ENCODE measurements around the gene DUSP1. TPM values are rescaled to one million over a fixed set of nuclear protein-coding genes. Genes with fewer than 3 reads are reported as not detected.
A peak's percentile ranks its signal among the peaks of the same experiment; 100 is the strongest.

Gene DUSP1
- total RNA-seq, 6 donors from 2014 or later, result 568 to 1,492 (median 904) TPM

DNA sequence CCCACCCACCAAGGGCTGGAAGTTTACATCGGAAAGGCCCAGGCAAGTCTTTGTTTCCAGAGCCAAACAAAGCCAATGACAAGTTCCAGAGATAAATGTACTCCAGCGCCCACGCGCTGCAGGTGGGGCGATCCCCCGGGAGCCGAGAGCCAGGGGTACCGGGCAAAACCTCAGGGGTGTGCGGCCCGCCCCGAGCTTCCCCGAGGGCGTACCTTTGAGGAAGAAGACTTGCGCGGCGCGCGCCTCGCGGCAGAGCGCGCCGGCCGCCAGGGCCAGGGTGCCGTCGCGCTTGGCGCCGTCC is 671 bp downstream of the DUSP1 start:
- Histone ChIP-seq H3K27ac (peak overlapping the region; percentile 99 to 100 (median 99)), H3K9me3 (no peaks in the 10 kb centered on the region), H3K36me3 (peaks cover 20 to 36% (median 26%) of the 10 kb centered on the region in 4 donors), H3K4me1 (peaks cover 37 to 64% (median 43%) of the 10 kb centered on the region in 4 donors), H3K27me3 (no peaks in the 10 kb centered on the region), H3K4me3 (peak overlapping the region; percentile 62 to 78 (median 70))
- TF ChIP-seq CTCF (IDR thresholded peaks at IDR 0.05) (no peak), POLR2AphosphoS5 (IDR thresholded peaks at IDR 0.05) (no peak), EP300 (IDR thresholded peaks at IDR 0.05) (no peak), POLR2A (IDR thresholded peaks at IDR 0.05) (no peak)
- WGBS, 2 donors, result 0 to 1% methylated on average over 1 to 15 of the region's 29 CpGs
- DNase-seq (no peak), ATAC-seq (ENCODE audit: low FRiP score in 2 of 2) (no peak)

GRCh38 chr5:172769616-172770373 is 1.2 kb downstream of the DUSP1 start:
- ATAC-seq (ENCODE audit: low FRiP score in 2 of 2) (no peak), DNase-seq (peak in 1 of 2 donors; percentile 39)
- Histone ChIP-seq H3K36me3 (peaks cover 20 to 36% (median 26%) of the 10 kb centered on the region in 4 donors), H3K4me1 (peaks cover 36 to 63% (median 41%) of the 10 kb centered on the region in 4 donors), H3K27me3 (no peaks in the 10 kb centered on the region), H3K9me3 (no peaks in the 10 kb centered on the region), H3K27ac (peak overlapping the region; percentile 99 to 100 (median 99)), H3K4me3 (peak overlapping the region; percentile 62 to 78 (median 70))
- TF ChIP-seq POLR2AphosphoS5 (IDR thresholded peaks at IDR 0.05) (peak; percentile 58 to 93), EP300 (IDR thresholded peaks at IDR 0.05) (peak in 1 of 4 donors; percentile 61), CTCF (IDR thresholded peaks at IDR 0.05) (no peak), POLR2A (IDR thresholded peaks at IDR 0.05) (peak in 1 of 4 donors; percentile 43)
- 8% methylated on average over 20 to 21 of the region's 21 CpGs for WGBS, 2 donors

GRCh38 chr5:172769342-172769615 is 1.7 kb downstream of the DUSP1 start:
- H3K27me3 ChIP-seq, result no peaks in the 10 kb centered on the region
- ATAC-seq (ENCODE audit: low FRiP score in 2 of 2) (no peak), DNase-seq (no peak)
- H3K4me3 ChIP-seq, result peak overlapping the region; percentile 62 to 78 (median 70)
- H3K27ac ChIP-seq, result peak overlapping the region; percentile 99 to 100 (median 99)
- H3K9me3 ChIP-seq, result no peaks in the 10 kb centered on the region
- TF ChIP-seq POLR2AphosphoS5 (IDR thresholded peaks at IDR 0.05), result no peak
- TF ChIP-seq EP300 (IDR thresholded peaks at IDR 0.05), result no peak
- TF ChIP-seq POLR2A (IDR thresholded peaks at IDR 0.05), result no peak
- no peak for TF ChIP-seq CTCF (IDR thresholded peaks at IDR 0.05)
- WGBS, 2 donors, result 18 to 48% methylated on average over 2 of the region's 2 CpGs
- H3K36me3 ChIP-seq, result peaks cover 20 to 36% (median 26%) of the 10 kb centered on the region in 4 donors
- peaks cover 35 to 63% (median 40%) of the 10 kb centered on the region in 4 donors for H3K4me1 ChIP-seq

DNA sequence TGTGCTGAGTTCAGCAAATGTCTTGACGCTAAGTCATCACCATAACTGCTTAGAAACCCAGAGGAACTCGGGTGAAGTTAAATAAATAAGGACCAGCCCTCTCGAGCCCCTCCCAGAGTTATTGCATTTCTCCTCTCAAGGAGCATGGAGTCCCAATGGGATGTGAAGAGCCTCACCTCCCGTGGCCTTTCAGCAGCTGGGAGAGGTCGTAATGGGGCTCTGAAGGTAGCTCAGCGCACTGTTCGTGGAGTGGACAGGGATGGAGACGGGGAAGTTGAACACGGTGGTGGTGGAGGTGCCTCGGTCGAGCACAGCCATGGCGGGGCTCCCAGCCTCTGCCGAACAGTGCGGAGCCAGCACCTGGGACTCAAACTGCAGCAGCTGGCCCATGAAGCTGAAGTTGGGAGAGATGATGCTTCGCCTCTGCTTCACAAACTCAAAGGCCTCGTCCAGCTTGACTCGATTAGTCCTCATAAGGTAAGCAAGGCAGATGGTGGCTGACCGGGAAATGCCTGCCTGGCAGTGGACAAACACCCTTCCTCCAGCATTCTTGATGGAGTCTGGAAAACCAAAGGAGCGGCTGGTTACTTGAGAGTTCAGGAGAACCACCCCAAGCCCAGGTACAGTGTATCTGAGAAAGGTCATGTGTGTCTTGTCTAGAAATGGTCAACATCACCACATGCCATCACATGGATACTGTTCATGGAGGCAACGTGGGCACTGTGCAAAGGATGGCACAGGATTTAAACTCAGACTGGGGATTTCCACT is 2.2 kb downstream of the DUSP1 start:
- H3K4me1 ChIP-seq, result peaks cover 30 to 62% (median 37%) of the 10 kb centered on the region in 4 donors
- H3K4me3 ChIP-seq, result peak overlapping the region; percentile 62 to 78 (median 70)
- ATAC-seq (ENCODE audit: low FRiP score in 2 of 2) (no peak), DNase-seq (peak; percentile 40 to 88)
- peak; percentile 8 to 89 (median 45) for TF ChIP-seq POLR2A (IDR thresholded peaks at IDR 0.05)
- peak in 1 of 4 donors; percentile 40 for TF ChIP-seq EP300 (IDR thresholded peaks at IDR 0.05)
- TF ChIP-seq CTCF (IDR thresholded peaks at IDR 0.05), result peak in 1 of 6 experiments; percentile 11
- TF ChIP-seq POLR2AphosphoS5 (IDR thresholded peaks at IDR 0.05), result peak; percentile 89 to 97
- peaks cover 20 to 36% (median 26%) of the 10 kb centered on the region in 4 donors for H3K36me3 ChIP-seq
- no peaks in the 10 kb centered on the region for H3K9me3 ChIP-seq
- peak overlapping the region; percentile 99 to 100 (median 99) for H3K27ac ChIP-seq
- WGBS, 2 donors, result 49 to 64% methylated on average over 20 of the region's 20 CpGs
- H3K27me3 ChIP-seq, result no peaks in the 10 kb centered on the region

All from upper lobe of left lung (tissue), 6 donors.